Ecto neural progenitor cell (in vitro differentiated cells): ENCODE measurements around the gene TAL1.

Experiments
- DNase-seq: peaks from one replicate; pipeline ENCODE4 v3.0.0-alpha.2; 2018; ENCODE audit warnings: low spot score

The TAL1 gene

DNA sequence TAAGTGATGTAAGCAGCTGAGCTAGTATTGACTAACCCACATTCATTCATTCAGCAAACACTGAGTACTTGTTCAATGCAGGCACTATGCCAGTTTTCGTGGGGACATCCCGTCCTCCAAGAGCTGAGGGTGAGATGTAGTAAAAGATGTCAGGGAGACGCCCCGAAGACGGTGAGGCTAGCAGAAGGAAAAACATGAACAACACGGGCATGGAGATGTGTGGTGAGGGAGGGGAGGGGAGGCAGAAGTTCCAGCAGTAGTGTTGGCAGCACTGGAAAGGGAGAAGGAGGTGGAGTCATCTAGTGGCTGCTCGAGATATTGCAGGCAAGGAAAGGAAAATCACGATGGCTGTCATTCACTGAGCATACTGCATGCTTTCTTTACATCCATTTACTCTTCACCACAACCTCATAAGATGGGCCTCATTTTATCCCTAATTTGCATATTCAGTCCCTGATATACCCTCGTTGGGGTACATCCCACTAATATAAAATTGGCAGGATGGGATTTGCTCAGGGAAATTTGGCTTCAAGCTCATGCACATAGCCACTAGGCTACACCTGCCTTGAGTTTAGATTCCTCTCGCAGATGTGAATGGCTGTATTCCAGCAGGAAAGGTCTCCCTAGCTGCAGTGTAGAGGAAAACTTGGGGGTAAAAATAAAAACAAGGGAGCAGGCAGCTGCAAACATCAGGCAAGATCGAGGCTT, 56.6 kb downstream of the TAL1 start:
- peak; percentile 77 for DNase-seq

DNA sequence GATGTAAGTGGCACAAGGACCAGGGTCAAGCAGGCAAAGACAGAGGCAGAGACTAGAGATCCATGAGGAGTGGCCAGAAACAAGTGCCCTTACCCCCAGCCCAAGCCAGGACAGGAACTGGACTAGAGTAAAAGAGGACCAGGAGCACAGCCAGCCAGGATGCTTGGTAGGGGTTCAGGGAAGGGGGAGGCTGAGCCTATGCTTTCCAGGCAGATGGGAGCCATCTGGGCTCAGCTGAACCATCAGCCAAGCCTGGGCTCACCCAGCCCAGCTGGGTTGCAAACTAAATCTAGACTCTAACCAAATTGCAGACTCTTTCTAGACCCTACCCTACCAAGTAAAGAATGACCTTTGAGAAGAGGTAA, 57.4 kb downstream of the TAL1 start:
- no peak for DNase-seq

DNA sequence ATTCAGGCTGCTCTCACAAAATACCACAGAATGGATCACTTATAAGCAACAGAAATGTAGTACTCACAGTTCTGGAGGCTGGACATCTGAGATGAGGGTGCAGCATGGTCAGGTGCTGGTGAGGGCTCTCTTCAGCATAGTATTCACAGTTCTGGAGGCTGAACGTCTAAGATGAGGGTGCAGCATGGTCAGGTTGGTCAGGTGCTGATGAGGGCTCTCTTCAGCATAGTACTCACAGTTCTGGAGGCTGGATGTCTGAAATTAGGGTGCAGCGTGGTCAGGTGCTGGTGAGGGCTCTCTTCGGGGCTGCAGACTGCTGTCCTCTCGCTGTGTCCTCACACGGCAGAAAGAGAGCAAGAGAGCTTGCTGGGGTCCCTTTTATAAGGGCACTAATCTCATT, 59.2 kb downstream of the TAL1 start:
- no peak for DNase-seq
